WTC11 (cell line): Measurements from ENCODE around the gene C6orf47. TPM values are rescaled to one million over a fixed set of nuclear protein-coding genes. Genes with fewer than 3 reads are reported as not detected.

Experiments used
- ATAC-seq: fragments of 200-7000 bp; cut with Tn5 transposase; 2 replicates; pipeline ENCODE4 v1.10.0; 2021; ENCODE audit warnings: mild to moderate bottlenecking, moderate library complexity
- CTCF ChIA-PET: fragments of 300-600 bp; sonication (Branson Sonifier 250); formaldehyde crosslinking; loops from one replicate; lab custom pipeline; 2021; ENCODE audit warnings: antibody characterized with exemption; lab: Charles Lee
- POLR2A ChIA-PET: fragments of 350-600 bp; sonication (Branson Sonifier 250); formaldehyde crosslinking; loops from one replicate; lab custom pipeline; 2021; ENCODE audit warnings: antibody characterized with exemption; lab: Charles Lee
- DNase-seq: peaks from one replicate; pipeline ENCODE4 v3.0.0; 2021; ENCODE audit warnings: low spot score
- H3K27ac Mint-ChIP-seq: 2 replicates; pipeline ENCODE4 v1.8.0; 2021; ENCODE audit warnings: mixed read lengths
- H3K27me3 Mint-ChIP-seq: 2 replicates; pipeline ENCODE4 v1.8.0; 2021; ENCODE audit warnings: low read depth, mild to moderate bottlenecking, moderate library complexity, mixed read lengths
- H3K36me3 Mint-ChIP-seq: 2 replicates; pipeline ENCODE4 v1.8.0; 2021; ENCODE audit warnings: mixed read lengths
- H3K4me1 Mint-ChIP-seq: 2 replicates; pipeline ENCODE4 v1.8.0; 2022; ENCODE audit warnings: mixed read lengths
- H3K4me3 Mint-ChIP-seq: 2 replicates; pipeline ENCODE4 v1.8.0; 2021; ENCODE audit warnings: mild to moderate bottlenecking, moderate library complexity, mixed read lengths
- H3K9me3 Mint-ChIP-seq: 2 replicates; pipeline ENCODE4 v1.8.0; 2021; ENCODE audit warnings: mixed read lengths
- CREB1 ChIP-seq: sonication (generic); formaldehyde crosslinking; IDR thresholded peaks from 2 replicates; pipeline ENCODE4 v1.8.0; 2023; ENCODE audit warnings: mild to moderate bottlenecking, missing genetic modification reagents
- ELF4 ChIP-seq: sonication (generic); formaldehyde crosslinking; IDR thresholded peaks from 2 replicates; pipeline ENCODE4 v1.8.1; 2022; ENCODE audit warnings: low read depth, mild to moderate bottlenecking, moderate library complexity, missing genetic modification reagents
- FOXJ3 ChIP-seq: sonication (generic); formaldehyde crosslinking; IDR thresholded peaks from 2 replicates; pipeline ENCODE4 v1.9.0; 2021; ENCODE audit warnings: missing genetic modification reagents, mild to moderate bottlenecking, borderline replicate concordance
- JAZF1 ChIP-seq: fragments of 250-450 bp; sonication (Bioruptor Pico); IDR thresholded peaks from 2 replicates; pipeline ENCODE4 v1.9.0; 2021; ENCODE audit warnings: moderate library complexity, mild to moderate bottlenecking, inconsistent platforms
- MXD4 ChIP-seq: fragments of 250-450 bp; sonication (Bioruptor Pico); IDR thresholded peaks from 2 replicates; pipeline ENCODE4 v1.8.0; 2021; ENCODE audit warnings: mild to moderate bottlenecking, moderate library complexity, borderline replicate concordance
- RELA ChIP-seq: sonication (generic); formaldehyde crosslinking; IDR thresholded peaks from 2 replicates; pipeline ENCODE4 v1.8.1; 2022; ENCODE audit warnings: missing genetic modification reagents, mild to moderate bottlenecking, borderline replicate concordance
- TCF7 ChIP-seq: sonication (generic); formaldehyde crosslinking; IDR thresholded peaks from 2 replicates; pipeline ENCODE4 v1.8.0; 2022; ENCODE audit warnings: mild to moderate bottlenecking, low read depth, missing genetic modification reagents, moderate library complexity
- TEAD4 ChIP-seq: sonication (generic); formaldehyde crosslinking; IDR thresholded peaks from 2 replicates; pipeline ENCODE4 v1.8.0; 2022; ENCODE audit warnings: mild to moderate bottlenecking, missing genetic modification reagents
- ZNF121 ChIP-seq: sonication (generic); formaldehyde crosslinking; IDR thresholded peaks from 2 replicates; pipeline ENCODE4 v1.8.0; 2023; ENCODE audit warnings: missing genetic modification reagents
- ZNF263 ChIP-seq: sonication (generic); formaldehyde crosslinking; IDR thresholded peaks from 2 replicates; pipeline ENCODE4 v1.8.1; 2022; ENCODE audit warnings: low read depth, mild to moderate bottlenecking, moderate library complexity, missing genetic modification reagents
- ZNF416 ChIP-seq: fragments of 250-450 bp; sonication (Bioruptor Pico); IDR thresholded peaks from 2 replicates; pipeline ENCODE4 v1.9.0; 2021; ENCODE audit warnings: mild to moderate bottlenecking, inconsistent platforms
- ZNF423 ChIP-seq: fragments of 250-450 bp; sonication (Bioruptor Pico); IDR thresholded peaks from 2 replicates; pipeline ENCODE4 v2.1.2; 2022; ENCODE audit warnings: mild to moderate bottlenecking, moderate library complexity
- ZNF671 ChIP-seq: fragments of 250-450 bp; sonication (Bioruptor Pico); IDR thresholded peaks from 2 replicates; pipeline ENCODE4 v1.8.0; 2021; ENCODE audit warnings: mild to moderate bottlenecking
- total RNA-seq: library from RNA; stranded (reverse); gene quantifications from 3 replicates; pipeline ENCODE4 v1.2.3, GENCODE V29; 2021
- TF ChIP-seq, protein P1 (sequence below): fragments of 250-450 bp; sonication (Bioruptor Pico); IDR thresholded peaks from 2 replicates; pipeline ENCODE4 v2.1.2; 2022; ENCODE audit warnings: mild to moderate bottlenecking, moderate library complexity
- TF ChIP-seq, protein P2 (sequence below): sonication (generic); formaldehyde crosslinking; IDR thresholded peaks from 2 replicates; pipeline ENCODE4 v1.8.0; 2022; ENCODE audit warnings: mild to moderate bottlenecking, missing genetic modification reagents
- TF ChIP-seq, protein P3 (sequence below): sonication (generic); formaldehyde crosslinking; IDR thresholded peaks from 2 replicates; pipeline ENCODE4 v1.8.1; 2022; ENCODE audit warnings: missing genetic modification reagents, borderline replicate concordance
- TF ChIP-seq, protein P4 (sequence below): sonication (generic); formaldehyde crosslinking; IDR thresholded peaks from 2 replicates; pipeline ENCODE4 v1.8.1; 2022; ENCODE audit warnings: mild to moderate bottlenecking, moderate library complexity, missing genetic modification reagents
- TF ChIP-seq, protein P5 (sequence below): sonication (generic); formaldehyde crosslinking; IDR thresholded peaks from 2 replicates; pipeline ENCODE4 v1.8.0; 2022; ENCODE audit warnings: mild to moderate bottlenecking, missing genetic modification reagents

C6orf47 gene
- total RNA-seq, 1 experiment from 2014 or later: 16.3 TPM

DNA sequence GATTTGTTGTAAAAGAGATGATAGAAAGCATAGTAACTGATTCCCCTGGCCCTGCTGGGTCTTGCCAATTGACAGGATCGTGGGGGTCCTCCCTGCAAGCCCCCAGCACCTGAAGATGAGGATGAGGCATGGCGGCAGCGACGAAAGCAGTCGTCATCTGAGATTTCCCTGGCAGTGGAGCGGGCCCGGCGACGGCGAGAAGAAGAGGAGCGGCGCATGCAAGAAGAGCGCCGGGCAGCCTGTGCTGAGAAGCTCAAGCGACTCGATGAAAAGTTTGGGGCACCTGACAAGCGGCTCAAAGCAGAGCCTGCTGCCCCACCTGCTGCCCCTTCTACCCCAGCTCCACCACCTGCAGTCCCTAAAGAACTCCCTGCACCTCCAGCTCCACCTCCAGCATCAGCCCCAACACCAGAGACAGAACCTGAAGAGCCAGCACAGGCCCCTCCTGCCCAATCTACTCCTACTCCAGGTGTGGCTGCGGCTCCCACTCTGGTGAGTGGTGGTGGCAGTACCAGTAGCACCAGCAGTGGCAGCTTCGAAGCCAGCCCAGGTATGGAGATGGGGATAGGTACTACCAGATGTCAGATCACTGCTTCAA, 32.8 kb downstream of the C6orf47 start:
- Mint-ChIP-seq H3K36me3 (peaks cover 93% of the 10 kb centered on the region), H3K4me1 (peaks cover 1% of the 10 kb centered on the region), H3K4me3 (no peak overlapping the region), H3K9me3 (no peaks in the 10 kb centered on the region), H3K27ac (no peak overlapping the region), H3K27me3 (no peaks in the 10 kb centered on the region; the same call in 1 of the 2 replicates)
- DNase-seq (no peak), ATAC-seq (no peak)
- TF ChIP-seq TCF7 (CRISPR knock-in tag) (no peak), TEAD4 (no peak), ZNF671 (CRISPR knock-in tag) (no peak), ZNF416 (no peak), ZNF121 (CRISPR knock-in tag) (no peak), ELF4 (CRISPR knock-in tag) (no peak)
- TF ChIP-seq, protein P1, sequence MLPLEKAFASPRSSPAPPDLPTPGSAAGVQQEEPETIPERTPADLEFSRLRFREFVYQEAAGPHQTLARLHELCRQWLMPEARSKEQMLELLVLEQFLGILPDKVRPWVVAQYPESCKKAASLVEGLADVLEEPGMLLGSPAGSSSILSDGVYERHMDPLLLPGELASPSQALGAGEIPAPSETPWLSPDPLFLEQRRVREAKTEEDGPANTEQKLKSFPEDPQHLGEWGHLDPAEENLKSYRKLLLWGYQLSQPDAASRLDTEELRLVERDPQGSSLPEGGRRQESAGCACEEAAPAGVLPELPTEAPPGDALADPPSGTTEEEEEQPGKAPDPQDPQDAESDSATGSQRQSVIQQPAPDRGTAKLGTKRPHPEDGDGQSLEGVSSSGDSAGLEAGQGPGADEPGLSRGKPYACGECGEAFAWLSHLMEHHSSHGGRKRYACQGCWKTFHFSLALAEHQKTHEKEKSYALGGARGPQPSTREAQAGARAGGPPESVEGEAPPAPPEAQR (CRISPR knock-in tag): no peak
- TF ChIP-seq, protein P2, sequence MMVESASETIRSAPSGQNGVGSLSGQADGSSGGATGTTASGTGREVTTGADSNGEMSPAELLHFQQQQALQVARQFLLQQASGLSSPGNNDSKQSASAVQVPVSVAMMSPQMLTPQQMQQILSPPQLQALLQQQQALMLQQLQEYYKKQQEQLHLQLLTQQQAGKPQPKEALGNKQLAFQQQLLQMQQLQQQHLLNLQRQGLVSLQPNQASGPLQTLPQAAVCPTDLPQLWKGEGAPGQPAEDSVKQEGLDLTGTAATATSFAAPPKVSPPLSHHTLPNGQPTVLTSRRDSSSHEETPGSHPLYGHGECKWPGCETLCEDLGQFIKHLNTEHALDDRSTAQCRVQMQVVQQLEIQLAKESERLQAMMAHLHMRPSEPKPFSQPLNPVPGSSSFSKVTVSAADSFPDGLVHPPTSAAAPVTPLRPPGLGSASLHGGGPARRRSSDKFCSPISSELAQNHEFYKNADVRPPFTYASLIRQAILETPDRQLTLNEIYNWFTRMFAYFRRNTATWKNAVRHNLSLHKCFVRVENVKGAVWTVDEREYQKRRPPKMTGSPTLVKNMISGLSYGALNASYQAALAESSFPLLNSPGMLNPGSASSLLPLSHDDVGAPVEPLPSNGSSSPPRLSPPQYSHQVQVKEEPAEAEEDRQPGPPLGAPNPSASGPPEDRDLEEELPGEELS (CRISPR knock-in tag): no peak
- TF ChIP-seq, protein P3, sequence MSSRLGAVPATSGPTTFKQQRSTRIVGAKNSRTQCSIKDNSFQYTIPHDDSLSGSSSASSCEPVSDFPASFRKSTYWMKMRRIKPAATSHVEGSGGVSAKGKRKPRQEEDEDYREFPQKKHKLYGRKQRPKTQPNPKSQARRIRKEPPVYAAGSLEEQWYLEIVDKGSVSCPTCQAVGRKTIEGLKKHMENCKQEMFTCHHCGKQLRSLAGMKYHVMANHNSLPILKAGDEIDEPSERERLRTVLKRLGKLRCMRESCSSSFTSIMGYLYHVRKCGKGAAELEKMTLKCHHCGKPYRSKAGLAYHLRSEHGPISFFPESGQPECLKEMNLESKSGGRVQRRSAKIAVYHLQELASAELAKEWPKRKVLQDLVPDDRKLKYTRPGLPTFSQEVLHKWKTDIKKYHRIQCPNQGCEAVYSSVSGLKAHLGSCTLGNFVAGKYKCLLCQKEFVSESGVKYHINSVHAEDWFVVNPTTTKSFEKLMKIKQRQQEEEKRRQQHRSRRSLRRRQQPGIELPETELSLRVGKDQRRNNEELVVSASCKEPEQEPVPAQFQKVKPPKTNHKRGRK (CRISPR knock-in tag): no peak
- TF ChIP-seq, protein P4, sequence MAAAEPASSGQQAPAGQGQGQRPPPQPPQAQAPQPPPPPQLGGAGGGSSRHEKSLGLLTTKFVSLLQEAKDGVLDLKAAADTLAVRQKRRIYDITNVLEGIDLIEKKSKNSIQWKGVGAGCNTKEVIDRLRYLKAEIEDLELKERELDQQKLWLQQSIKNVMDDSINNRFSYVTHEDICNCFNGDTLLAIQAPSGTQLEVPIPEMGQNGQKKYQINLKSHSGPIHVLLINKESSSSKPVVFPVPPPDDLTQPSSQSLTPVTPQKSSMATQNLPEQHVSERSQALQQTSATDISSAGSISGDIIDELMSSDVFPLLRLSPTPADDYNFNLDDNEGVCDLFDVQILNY (CRISPR knock-in tag): no peak
- POLR2A ChIA-PET: interaction anchor here (0.5 to 0.6 kb wide), 2 partner anchors 11 to 81 kb away, joined by 3 read pairs; partner anchors contain the start of gene ATP6V1G2
- CTCF ChIA-PET: no interaction called here

DNA sequence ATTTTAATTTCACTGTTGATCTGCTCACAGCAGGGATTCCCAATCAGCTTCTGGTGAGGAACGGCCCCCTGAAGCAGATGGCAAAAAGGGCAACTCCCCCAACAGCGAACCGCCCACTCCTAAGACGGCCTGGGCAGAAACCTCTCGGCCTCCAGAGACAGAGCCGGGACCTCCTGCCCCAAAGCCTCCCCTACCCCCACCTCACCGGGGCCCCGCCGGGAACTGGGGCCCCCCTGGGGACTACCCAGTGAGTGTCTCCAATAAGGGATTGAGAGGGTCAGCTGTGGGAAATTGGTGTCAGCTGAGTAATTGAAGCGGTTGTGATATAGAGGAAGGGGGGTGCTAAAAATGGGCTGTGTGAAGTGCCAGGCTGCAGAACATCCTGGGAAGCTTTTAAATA, 33.6 kb downstream of the C6orf47 start:
- no peak for DNase-seq
- H3K4me3 Mint-ChIP-seq: no peak overlapping the region
- POLR2A ChIA-PET: interaction anchor here (0.7 kb wide), 2 partner anchors 9 to 30 kb away, joined by 3 read pairs; no protein-coding TSS in a partner anchor
- CTCF ChIA-PET: no interaction called here
- H3K9me3 Mint-ChIP-seq: no peaks in the 10 kb centered on the region
- peaks cover 10% of the 10 kb centered on the region for H3K4me1 Mint-ChIP-seq
- TF ChIP-seq CREB1 (CRISPR knock-in tag) (no peak), MXD4 (CRISPR knock-in tag) (no peak), ZNF423 (CRISPR knock-in tag) (no peak), ELF4 (CRISPR knock-in tag) (no peak), JAZF1 (CRISPR knock-in tag) (no peak), TCF7 (CRISPR knock-in tag) (no peak), ZNF263 (no peak), FOXJ3 (CRISPR knock-in tag) (no peak), RELA (CRISPR knock-in tag) (no peak)
- TF ChIP-seq, protein P5, sequence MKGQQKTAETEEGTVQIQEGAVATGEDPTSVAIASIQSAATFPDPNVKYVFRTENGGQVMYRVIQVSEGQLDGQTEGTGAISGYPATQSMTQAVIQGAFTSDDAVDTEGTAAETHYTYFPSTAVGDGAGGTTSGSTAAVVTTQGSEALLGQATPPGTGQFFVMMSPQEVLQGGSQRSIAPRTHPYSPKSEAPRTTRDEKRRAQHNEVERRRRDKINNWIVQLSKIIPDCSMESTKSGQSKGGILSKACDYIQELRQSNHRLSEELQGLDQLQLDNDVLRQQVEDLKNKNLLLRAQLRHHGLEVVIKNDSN: no peak
- TF ChIP-seq, all 79 proteins: peak for 0
- Mint-ChIP-seq H3K36me3 (peaks cover 93% of the 10 kb centered on the region), H3K27ac (no peak overlapping the region), H3K27me3 (no peaks in the 10 kb centered on the region; the same call in 1 of the 2 replicates)
- no peak for ATAC-seq
